HUES6 (cell line): ENCODE data around the gene LHX5.

ENCODE experiments used
- H3K27ac ChIP-seq: 2 replicates; pipeline ENCODE4 v1.7.0; 2013; ENCODE audit warnings: low read depth, mild to moderate bottlenecking, low read length, inconsistent platforms
- H3K27me3 ChIP-seq: 2 replicates; pipeline ENCODE4 v1.6.1; 2013; ENCODE audit warnings: low read length; ENCODE audit not compliant: control insufficient read depth, insufficient read depth
- H3K36me3 ChIP-seq: 2 replicates; pipeline ENCODE4 v1.6.1; 2013; ENCODE audit warnings: low read length; ENCODE audit not compliant: control insufficient read depth, insufficient read depth
- H3K4me1 ChIP-seq: 2 replicates; pipeline ENCODE4 v1.6.1; 2013; ENCODE audit warnings: low read length; ENCODE audit not compliant: control insufficient read depth, insufficient read depth
- H3K4me3 ChIP-seq: 2 replicates; pipeline ENCODE4 v1.5.1; 2013; ENCODE audit warnings: low read depth, low read length
- H3K9ac ChIP-seq: one replicate; pipeline ENCODE4 v1.6.1; 2013; ENCODE audit warnings: mild to moderate bottlenecking, low read length
- H3K9me3 ChIP-seq: 2 replicates; pipeline ENCODE4 v1.6.1; 2013; ENCODE audit warnings: low read depth, low read length; ENCODE audit not compliant: control insufficient read depth, insufficient read depth

Gene LHX5

DNA sequence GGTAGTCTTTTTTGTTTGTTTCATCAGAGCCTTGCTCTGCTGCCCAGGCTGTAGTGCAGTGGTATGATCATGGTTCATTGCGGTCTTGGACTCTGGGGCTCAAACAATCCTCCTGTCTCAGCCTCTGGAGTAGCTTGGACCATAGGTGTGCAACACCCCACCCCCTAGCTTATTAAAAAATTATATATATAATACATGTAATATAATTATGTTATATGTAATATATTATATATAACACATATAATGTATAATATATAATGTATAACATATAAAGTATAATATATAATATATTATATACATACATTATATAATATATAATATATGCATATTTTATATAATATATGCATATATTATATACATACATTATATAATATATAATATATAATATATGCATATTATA lies 21.8 kb downstream of the LHX5 start:
- no peak overlapping the region for H3K4me3 ChIP-seq
- no peak overlapping the region for H3K27ac ChIP-seq
- H3K36me3 ChIP-seq: no peaks in the 10 kb centered on the region
- no peaks in the 10 kb centered on the region for H3K9me3 ChIP-seq
- no peaks in the 10 kb centered on the region for H3K4me1 ChIP-seq
- no peaks in the 10 kb centered on the region for H3K27me3 ChIP-seq
- H3K9ac ChIP-seq: no peak overlapping the region

DNA sequence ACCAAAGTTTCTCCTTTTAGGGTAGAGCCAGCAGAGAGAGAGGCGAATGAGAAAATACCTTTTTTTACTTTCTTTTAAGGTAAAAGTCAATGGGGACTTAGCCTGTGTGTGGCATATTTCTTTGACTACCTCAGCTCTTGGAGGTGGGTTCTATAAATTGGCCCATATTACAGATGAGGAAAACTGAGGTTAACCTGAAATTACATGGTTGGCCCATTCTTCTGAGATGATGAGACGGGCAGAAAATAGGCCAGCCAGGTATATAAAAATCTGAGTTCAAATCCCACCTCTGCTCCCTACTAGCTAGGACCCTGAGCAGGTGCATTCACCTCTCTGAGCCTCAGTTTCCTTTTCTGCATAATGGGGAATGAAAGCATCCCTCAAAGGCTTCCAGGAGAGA lies 22.4 kb downstream of the LHX5 start:
- Histone ChIP-seq H3K27me3 (no peaks in the 10 kb centered on the region), H3K4me1 (no peaks in the 10 kb centered on the region), H3K27ac (no peak overlapping the region), H3K9ac (no peak overlapping the region), H3K4me3 (no peak overlapping the region), H3K9me3 (no peaks in the 10 kb centered on the region), H3K36me3 (no peaks in the 10 kb centered on the region)

DNA sequence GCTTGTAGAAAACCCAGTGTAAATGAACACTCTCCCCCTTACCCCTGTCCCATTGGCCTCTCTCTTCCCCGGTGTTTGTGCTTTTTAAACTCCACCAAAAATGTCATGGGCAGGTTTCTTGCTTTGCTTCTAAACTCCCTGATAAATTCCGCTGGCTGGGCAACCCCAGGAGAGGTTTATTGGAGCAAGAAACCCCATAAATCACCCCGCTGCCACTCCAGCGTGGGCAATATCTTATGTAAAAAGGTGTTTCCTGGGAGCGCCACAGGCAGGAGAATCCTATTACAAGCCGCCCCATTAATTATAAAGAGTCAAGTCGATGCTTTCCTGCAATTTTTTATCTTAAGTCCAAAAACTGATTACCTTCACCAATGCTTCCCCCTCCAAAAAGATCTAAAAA lies 22.8 kb downstream of the LHX5 start:
- Histone ChIP-seq H3K27ac (no peak overlapping the region), H3K9me3 (no peaks in the 10 kb centered on the region), H3K36me3 (no peaks in the 10 kb centered on the region), H3K4me1 (no peaks in the 10 kb centered on the region), H3K9ac (no peak overlapping the region), H3K4me3 (no peak overlapping the region), H3K27me3 (no peaks in the 10 kb centered on the region)

DNA sequence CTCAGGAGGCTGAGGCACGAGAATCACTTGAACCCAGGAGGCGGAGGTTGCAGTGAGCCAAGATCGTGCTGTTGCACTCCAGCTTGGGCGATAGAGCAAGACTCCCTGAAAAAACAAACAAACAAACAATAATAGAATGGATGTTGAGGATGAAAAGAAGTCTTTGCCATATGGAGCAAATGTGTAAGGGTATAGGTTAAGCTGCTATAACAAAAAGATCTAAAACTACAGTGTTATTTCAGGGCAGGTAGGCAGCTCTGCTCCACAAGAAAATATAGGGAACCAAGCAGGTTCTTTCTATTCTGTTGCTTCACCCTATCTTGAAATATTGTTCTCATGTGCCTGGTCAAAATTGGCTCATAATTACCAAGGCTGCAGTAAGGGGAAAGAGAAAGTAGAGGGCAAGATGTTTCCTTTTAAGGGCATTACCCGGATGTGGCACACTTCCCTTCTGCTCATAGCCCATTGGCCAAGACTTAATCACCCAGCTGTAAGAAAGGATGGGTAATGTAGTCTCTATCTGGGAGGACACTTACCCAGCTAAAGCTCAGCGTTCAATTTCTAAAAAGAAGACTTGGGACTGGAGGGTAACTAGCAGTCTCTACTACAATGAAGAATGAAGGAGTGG lies 26.0 kb downstream of the LHX5 start:
- no peaks in the 10 kb centered on the region for H3K4me1 ChIP-seq
- H3K9me3 ChIP-seq: no peaks in the 10 kb centered on the region
- no peaks in the 10 kb centered on the region; the same call in 1 of the 2 replicates for H3K27me3 ChIP-seq
- no peak overlapping the region for H3K27ac ChIP-seq
- H3K9ac ChIP-seq: no peak overlapping the region
- H3K4me3 ChIP-seq: no peak overlapping the region
- no peaks in the 10 kb centered on the region for H3K36me3 ChIP-seq

DNA sequence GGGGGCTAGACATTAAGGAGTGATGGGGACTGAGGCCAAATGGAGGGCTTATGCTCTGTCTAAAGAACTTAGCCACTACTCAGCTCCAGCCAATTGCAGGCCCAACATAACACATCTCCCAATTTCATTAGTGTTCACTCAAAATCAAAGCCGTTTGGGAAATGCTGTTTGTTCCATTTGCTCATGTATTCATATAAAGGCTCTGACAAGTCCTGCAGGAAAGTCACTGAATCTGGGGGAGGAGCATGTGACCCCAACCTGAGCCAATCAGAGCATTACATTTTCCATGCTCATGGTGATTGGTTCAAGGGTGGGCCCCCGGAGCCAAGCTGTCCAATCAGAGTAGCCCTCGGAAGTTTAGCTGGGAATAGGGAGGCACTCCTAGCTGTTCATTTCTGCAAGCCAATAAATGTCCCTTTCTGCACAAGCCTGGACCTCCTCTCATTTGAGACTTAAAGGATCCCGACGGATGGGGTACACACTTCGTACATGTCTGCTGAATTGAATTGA lies 28.6 kb downstream of the LHX5 start:
- Histone ChIP-seq H3K27ac (no peak overlapping the region), H3K4me3 (no peak overlapping the region), H3K36me3 (no peaks in the 10 kb centered on the region), H3K9me3 (no peaks in the 10 kb centered on the region), H3K27me3 (peaks cover 12% of the 10 kb centered on the region; the same call in 1 of the 2 replicates), H3K9ac (no peak overlapping the region), H3K4me1 (no peaks in the 10 kb centered on the region)

DNA sequence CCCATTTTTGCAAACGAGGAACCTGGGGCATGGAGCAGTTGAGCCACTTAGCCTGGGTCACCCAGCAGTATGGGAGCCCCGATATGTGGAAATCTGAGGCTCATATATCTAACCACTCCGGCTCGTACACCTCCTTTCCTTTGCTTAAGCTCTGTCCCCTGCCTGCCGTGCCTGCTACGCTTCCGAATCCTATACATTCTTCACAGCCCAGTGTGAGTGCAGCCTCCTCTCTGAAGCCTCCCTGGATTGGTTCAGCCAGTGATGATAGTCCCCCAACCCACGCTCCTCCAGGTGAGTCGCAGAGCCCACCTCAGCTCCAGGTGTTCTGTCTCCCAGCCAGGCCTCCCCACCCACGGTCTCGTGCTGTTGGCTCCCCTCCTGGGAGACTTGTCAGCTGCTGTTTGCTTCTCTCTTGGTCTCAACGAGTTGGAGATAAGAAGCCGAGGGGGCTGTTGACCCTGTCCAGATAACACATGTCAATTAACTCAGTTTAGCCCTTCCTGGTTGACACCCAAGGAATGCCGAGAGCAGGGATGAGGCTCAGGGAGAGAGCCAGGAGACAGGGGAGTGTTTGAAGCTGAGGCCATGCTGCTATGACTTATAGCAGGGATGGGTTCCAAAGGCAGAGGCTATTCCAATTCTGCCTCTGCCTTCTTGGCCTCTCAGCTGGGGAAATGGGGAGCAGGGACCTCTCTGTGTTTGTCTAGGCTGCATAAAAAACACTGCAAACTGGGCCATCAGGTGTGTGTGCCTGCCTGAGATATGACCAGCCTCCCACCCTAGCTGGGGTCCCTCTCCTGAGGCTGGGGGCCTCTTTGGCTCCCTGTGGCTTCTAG lies 30.5 kb downstream of the LHX5 start:
- Histone ChIP-seq H3K27me3 (peaks cover 18% of the 10 kb centered on the region; the same call in 1 of the 2 replicates), H3K4me1 (no peaks in the 10 kb centered on the region), H3K9ac (no peak overlapping the region), H3K27ac (no peak overlapping the region), H3K4me3 (no peak overlapping the region), H3K36me3 (no peaks in the 10 kb centered on the region), H3K9me3 (no peaks in the 10 kb centered on the region)

DNA sequence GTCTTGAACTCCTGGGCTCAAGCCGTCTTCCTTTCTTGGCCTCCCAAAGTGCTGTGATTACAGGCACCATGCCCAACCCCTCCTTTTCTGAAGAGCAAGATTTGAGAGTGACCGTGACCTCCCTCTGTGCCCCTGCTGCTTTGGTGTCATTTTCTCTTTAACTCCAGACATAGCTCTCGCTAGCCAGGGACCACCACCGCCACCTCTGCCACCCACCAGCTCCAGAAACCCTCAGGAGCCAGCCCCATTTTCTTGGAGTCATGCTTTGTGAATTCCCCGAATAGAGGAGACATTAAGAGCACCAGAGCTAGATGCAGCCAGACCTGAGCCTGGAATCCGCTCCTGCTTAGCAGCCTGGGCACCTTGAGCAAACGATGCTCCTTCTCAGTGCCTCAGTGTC lies 31.3 kb downstream of the LHX5 start:
- Histone ChIP-seq H3K36me3 (no peaks in the 10 kb centered on the region), H3K4me1 (no peaks in the 10 kb centered on the region), H3K9me3 (no peaks in the 10 kb centered on the region), H3K27me3 (peaks cover 18% of the 10 kb centered on the region; the same call in 1 of the 2 replicates), H3K27ac (no peak overlapping the region), H3K4me3 (no peak overlapping the region), H3K9ac (no peak overlapping the region)

DNA sequence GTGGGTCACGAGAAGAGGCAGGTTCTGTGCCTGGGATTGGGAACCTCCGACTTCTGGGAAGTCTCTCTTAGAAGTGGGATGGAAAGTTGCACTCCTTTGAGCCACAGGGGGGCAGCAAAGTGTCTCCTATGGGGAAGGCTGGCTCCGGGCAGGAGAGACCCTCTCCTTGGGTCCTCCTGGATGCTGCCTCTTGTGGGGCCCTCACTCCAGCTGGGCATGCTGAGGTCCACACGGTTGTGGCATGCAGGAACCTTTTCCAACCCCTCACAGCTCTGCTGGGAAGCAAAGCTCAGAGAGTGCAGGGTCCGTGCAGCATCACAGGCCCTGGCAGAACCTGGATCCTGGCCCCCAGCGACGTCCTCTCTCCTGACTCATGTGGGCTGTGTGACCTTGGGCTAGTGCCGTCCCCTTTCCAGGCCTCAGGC lies 32.1 kb downstream of the LHX5 start:
- Histone ChIP-seq H3K9ac (no peak overlapping the region), H3K4me3 (no peak overlapping the region), H3K27ac (no peak overlapping the region), H3K9me3 (no peaks in the 10 kb centered on the region), H3K4me1 (no peaks in the 10 kb centered on the region), H3K36me3 (no peaks in the 10 kb centered on the region), H3K27me3 (peaks cover 18% of the 10 kb centered on the region; the same call in 1 of the 2 replicates)

DNA sequence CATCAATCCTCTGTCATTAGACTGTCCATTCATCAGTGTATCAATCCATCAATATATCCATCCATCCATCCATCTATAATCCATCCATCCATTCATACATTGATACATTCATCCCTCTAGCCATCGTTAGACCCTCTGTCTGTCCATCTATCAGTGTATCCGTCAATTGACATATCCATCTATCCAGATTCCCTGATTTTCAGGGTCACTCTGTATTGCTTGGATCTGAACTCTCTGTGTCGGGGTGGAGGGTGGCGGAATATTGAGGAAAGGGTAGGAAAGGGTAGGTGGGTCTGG lies 32.4 kb downstream of the LHX5 start:
- Histone ChIP-seq H3K4me3 (no peak overlapping the region), H3K36me3 (no peaks in the 10 kb centered on the region), H3K4me1 (no peaks in the 10 kb centered on the region), H3K27ac (no peak overlapping the region), H3K9me3 (no peaks in the 10 kb centered on the region), H3K9ac (no peak overlapping the region), H3K27me3 (peaks cover 18% of the 10 kb centered on the region; the same call in 1 of the 2 replicates)

DNA sequence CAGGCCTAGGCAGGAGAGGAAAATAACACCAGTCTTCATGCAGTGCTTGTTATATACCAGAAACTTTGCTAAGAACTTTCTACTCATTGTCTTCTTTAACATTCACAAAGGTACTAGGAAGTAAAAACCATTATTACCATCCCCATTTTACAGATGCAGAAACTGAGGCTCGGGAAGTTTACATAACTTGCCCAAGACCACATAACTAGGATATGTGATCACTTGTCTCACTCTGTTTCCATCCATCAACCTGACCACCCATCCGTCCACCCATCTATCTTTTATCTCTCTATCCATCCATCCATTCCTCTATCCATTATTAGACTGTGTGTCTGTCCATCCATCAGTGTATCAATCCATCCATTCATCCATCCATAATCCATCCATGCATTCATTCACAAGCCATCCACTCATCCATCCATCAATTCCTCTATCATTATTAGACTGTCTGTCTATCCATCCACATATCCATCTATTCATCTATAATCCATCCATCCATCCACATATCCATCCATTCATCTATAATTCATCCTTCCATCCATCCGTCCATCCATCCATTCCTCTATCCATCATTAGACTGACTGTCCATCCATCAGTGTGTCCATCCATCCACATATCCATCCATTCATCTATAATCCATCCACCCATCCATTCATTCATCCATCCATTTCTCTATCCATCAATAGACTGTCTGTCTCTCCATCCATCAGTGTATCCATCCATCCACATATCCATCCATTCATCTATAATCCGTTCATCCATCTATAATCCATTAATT lies 33.0 kb downstream of the LHX5 start:
- no peak overlapping the region for H3K9ac ChIP-seq
- H3K4me3 ChIP-seq: no peak overlapping the region
- no peaks in the 10 kb centered on the region for H3K4me1 ChIP-seq
- peaks cover 18% of the 10 kb centered on the region; the same call in 1 of the 2 replicates for H3K27me3 ChIP-seq
- H3K9me3 ChIP-seq: no peaks in the 10 kb centered on the region
- no peak overlapping the region for H3K27ac ChIP-seq
- no peaks in the 10 kb centered on the region for H3K36me3 ChIP-seq

DNA sequence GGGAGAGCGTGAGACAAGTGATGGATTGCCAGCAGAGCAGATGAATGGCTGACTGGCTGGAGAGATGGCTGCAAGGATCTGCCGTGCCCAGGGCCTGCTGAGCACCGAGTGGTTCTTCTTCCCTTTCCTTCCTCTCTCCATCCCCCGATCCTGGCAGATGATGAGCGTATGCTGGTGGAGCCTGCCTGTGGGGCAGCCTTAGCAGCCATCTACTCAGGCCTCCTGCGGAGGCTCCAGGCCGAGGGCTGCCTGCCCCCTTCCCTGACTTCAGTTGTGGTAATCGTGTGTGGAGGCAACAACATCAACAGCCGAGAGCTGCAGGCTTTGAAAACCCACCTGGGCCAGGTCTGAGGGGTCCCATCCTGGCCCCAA lies 34.0 kb downstream of the LHX5 start:
- Histone ChIP-seq H3K4me3 (no peak overlapping the region), H3K4me1 (no peaks in the 10 kb centered on the region), H3K27ac (no peak overlapping the region), H3K36me3 (no peaks in the 10 kb centered on the region), H3K27me3 (peaks cover 18% of the 10 kb centered on the region; the same call in 1 of the 2 replicates), H3K9me3 (no peaks in the 10 kb centered on the region), H3K9ac (no peak overlapping the region)
